Measurements from ENCODE around the gene MORC2. TPM values are rescaled to one million over a fixed set of nuclear protein-coding genes. Genes with fewer than 3 reads are reported as not detected.

MORC2 gene
- total and polyA plus RNA-seq, 9 of the 15 experiments (the other 6 are each of a cell fraction or from before 2014, with no cell fraction given) = 3.3 to 34.7 (median 16.7) TPM

GRCh38 chr22:30889268-30889995 lies 79.1 kb downstream of the MORC2 start:
- WGBS (ENCODE audit: insufficient coverage, low coverage, missing lambda C conversion rate) = 97% methylated on average over 13 of the region's 17 CpGs
- Histone ChIP-seq H3K36me3 (ENCODE audit: control insufficient read depth, insufficient read depth, low read length) (peaks cover 76% of the 10 kb centered on the region; the same call in 2 of the 3 replicates), H3K9me3 (replicated peaks; ENCODE audit: control insufficient read depth, insufficient read depth, low read depth, low read length) (no peaks in the 10 kb centered on the region), H3K9me1 (ENCODE audit: control insufficient read depth, insufficient read depth, low read length) (no peaks in the 10 kb centered on the region), H3K27me3 (ENCODE audit: control insufficient read depth in 2 of 2, insufficient read depth in 2 of 2, low read length in 2 of 2) (no peaks in the 10 kb centered on the region), H3K79me2 (ENCODE audit: control insufficient read depth, insufficient read depth, low read length) (peaks cover 9% of the 10 kb centered on the region), H3K4me1 (replicated peaks in 1 of 2; ENCODE audit: control insufficient read depth in 2 of 2, insufficient read depth in 2 of 2, low read length in 2 of 2) (peaks cover 0 to 24% of the 10 kb centered on the region in 2 experiments; a peak in 1 of 5 replicates), H3K4me2 (ENCODE audit: insufficient read depth, low read length) (no peak overlapping the region), H3K4me3 (no peak overlapping the region), H2AFZ (ENCODE audit: low read depth, low read length) (no peak overlapping the region), H4K20me1 (replicated peaks; ENCODE audit: control insufficient read depth, insufficient read depth, low read length) (no peaks in the 10 kb centered on the region), H3K27ac (ENCODE audit: extremely low read depth, low read depth, low read length) (no peak overlapping the region), H3K9ac (ENCODE audit: insufficient read depth in 1 of 2, low read depth in 2 of 2, low read length in 2 of 2) (no peak overlapping the region)
- in situ Hi-C loops (cut with MboI) (no loop called here), intact Hi-C loops (cut with micrococcal nuclease) (no loop called here)
- ChIA-PET POLR2A (interaction anchor here (0.9 kb wide), 1 partner anchor 14 kb away, joined by 4 read pairs; no protein-coding TSS in a partner anchor), CTCF (ENCODE audit: low intra/inter-chr PET ratio) (no interaction called here)
- FAIRE-seq (no peak), DNase-seq (ENCODE audit: extremely low read depth in 1 of 4, low spot score in 3 of 4) (no peak), ATAC-seq (no peak)
- TF ChIP-seq ZSCAN29 (IDR thresholded peaks at IDR 0.05) (no peak), RBFOX2 (IDR thresholded peaks at IDR 0.05; ENCODE audit: low read depth, low read length) (0 out of 2 replicates have a peak, but pooled peaks have one; percentile 16), GMEB1 (CRISPR knock-in tag; IDR thresholded peaks at IDR 0.05) (no peak)
- no TSS peak for BruUV-seq (replicated peaks)

All from K562 (cell line).